Right forelimb (tissue), 1 donor: Measurements from ENCODE around the gene TLR5.

Source experiments
- DNase-seq: peaks from one replicate; pipeline ENCODE4 v3.0.0-alpha.2; 2018

The TLR5 gene

DNA sequence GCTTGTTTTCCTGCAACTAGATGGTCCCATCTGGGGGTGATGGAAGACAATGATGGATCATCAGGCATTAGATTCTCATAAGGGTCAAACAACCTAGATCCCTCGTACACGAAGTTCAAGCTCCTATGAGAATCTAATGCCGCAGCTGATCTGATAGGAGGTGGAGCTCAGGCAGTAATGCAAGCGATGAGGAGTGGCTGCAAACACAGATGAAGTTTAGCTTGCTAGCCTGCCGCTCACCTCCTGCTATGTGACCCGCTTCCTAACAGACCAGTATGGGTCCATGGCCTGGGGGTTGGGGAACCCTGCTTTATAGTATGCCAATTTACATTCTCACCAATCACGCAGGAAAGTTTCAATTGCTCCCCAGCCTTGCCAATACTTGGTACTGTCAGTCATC lies 37.5 kb downstream of the TLR5 start:
- DNase-seq: no peak

- no peak for DNase-seq
These were observed 40.1 kb downstream of the TLR5 start for GRCh38 chr1:223102797-223103533.

DNA sequence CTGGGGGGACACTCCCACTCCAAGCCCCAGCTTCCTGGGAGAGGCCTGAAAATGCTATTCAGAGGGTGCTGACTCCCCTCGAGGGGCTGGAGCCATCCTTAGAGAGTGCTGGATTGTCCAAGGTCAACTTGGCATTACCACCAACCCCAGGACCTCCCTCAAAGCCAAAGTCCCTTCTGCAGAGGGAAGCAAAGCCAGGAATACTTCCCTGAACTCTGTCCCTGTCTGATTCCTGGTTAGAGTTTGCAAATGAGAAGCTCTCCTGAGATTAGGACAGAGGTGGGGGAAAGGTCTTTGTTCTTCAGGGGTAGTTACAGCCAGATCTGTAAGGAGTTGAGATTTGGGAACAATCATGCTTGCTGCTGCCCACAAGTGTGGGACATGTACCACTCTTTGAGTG lies 45.3 kb downstream of the TLR5 start:
- DNase-seq: no peak

GRCh38 chr1:223095870-223096269 lies 47.2 kb downstream of the TLR5 start:
- no peak for DNase-seq

- no peak for DNase-seq
These were observed 51.2 kb downstream of the TLR5 start for GRCh38 chr1:223091896-223092295.

- no peak for DNase-seq
These were observed 53.8 kb downstream of the TLR5 start for GRCh38 chr1:223089250-223089649.

GRCh38 chr1:223088713-223089240 lies 54.3 kb downstream of the TLR5 start:
- DNase-seq: no peak

DNA sequence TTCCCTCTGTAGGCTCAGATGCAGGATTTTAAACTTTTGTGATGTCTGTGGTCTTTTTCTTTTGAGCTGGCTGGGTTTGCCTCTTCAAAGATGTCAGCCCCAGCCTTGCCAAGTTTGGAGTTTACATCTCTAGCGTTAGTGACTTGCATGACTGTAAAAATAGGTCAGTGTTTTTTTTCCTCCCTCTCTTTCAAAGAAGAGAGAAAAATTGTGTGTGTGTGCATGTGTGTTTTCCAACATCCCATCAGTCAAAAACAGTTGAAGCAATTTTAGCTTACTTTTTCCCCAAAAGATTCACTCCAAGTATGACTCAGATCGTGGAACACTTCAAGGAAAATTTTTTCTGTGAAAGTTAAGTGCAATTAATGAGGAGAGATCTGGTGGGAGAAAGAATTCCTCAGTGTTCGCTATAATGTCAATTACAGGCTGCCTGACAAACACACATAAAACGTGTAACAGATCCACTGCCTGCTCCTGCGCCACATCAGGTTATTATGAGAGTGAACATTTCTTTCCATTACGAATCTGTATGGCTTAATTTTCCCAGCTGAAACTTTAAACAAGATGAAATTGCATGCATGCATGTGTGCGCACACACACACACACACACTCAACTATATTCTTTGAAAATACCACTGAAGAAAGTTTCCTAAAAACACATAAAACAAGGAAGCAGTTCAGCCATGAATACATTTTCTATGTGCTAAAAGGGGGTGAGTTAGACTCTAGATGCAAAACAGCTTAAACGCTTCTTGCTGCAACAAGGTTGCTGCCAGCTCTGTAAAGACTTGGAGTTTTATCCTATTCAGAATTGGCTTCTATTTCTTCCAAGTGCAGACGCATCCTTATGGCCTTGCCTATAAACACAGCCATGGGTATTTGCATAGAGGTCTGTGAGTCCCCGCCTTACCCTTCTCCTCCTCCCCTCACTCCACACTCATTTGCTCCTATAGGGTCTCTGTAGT lies 55.5 kb downstream of the TLR5 start:
- peak; percentile 70 for DNase-seq

DNA sequence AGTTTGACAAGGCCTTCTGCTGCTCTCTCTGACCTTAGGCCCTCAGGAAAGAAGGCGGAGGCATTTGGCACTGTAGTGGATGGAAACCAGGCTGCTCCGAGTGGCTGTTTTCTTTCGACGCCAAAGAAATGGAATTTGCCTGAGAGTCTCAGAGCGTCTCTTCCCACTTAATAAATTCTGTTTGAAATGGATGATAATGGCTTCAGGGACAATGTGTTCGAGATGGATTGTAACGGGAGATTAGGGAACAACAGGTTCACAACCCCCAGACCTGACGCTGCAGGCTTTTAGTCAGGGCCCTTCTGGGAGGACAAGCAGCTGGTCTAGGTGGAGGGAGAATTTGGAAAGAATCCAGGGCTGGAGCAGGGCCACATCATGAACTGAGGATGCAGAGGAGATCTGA lies 58.6 kb downstream of the TLR5 start:
- DNase-seq: no peak

DNA sequence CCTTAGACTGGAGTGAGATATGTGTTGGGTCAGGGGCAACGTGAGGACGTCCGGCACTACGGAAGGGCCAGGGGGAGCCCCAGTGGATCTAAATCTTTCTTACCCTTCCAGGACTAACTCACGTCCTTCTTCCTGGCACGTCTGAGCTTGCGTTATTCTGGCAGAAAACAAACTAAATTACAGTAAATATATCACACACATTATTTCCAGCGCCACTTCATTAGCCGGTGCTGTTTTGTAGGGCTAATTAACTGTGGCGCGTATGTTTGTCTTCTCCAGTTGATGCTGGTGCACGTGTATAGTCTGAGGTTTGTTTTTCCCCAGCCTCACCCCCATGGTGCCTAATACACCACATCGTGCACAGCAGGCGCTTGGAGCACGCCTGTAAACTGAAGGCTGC lies 59.2 kb downstream of the TLR5 start:
- no peak for DNase-seq

DNA sequence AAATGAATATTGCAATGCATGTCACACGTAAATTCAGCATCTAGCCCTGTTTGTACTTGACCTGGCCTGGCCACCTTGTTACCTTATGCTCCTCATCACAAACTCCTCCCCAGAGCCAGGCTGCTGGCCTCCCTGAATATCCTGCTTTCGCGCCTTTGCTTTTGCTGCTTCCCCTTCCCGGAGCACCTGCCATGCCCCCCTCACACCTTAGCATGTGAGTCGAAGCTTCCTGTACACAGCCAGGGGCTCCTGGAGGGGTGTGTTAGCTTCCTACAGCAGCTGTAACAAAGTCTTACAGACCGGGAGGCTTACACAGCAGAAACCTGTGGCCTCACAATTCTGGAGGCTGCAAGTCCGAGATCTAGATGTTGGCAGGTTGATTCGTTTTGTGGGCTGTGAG lies 60.1 kb downstream of the TLR5 start:
- DNase-seq: no peak

DNA sequence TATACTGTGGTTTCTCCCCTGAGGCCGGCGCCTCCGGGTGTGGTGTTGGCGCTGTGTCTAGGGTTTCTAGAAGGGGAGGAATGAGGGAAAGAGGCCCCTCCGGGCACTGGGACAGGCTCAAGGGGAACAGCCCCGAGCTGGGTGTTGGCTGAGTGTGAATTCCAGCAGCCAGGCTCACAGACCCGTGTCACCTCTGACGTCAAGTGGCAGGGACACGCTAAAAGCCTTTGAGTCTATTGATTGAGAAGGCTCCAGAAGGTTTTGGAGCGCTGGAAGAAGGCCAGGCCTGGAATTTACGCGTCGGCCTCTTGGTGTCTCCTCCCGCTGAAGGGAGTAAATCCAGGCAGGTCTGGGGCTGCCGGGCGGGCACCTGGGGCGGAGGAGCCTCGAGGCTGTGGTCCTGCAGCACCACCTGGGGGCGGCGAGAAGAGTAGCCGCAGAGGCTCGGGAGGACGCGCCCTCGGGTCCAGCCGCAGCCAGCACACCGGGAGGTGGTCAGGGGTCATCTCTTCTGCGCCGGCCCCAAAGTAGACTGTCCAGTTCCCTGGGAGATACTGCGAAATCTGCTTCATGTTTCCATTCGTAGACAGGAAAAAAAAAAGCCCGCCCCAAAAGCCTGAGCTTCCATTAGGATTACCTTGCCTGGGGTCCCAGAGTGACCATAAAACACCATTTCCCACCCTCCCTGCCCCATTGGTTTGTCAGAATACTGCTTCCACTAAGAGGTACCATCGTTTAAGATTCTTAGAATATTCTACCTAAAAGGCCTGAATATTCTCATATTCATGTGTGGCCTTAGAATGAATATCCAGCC lies 61.7 kb downstream of the TLR5 start:
- peak; percentile 94 for DNase-seq

DNA sequence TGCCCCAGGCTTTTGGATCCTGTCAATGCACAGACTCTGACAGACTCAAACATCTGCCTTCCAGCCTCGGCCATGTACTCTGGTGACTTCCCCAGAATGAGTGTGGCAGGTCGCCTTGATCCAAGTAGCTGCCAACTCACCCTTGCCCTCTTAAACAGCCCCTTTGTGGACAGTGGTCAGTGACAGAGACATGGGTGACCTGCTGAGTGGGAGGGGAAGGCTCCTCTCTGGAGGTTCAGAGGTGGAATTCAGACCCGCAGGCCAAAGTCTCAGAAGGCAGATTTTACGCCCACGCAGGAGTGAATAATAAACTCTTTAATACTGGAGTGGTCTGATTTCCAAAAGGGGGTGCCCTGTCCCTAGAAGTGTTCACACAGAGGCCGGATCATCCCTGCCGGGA lies 63.5 kb downstream of the TLR5 start:
- DNase-seq: no peak

DNA sequence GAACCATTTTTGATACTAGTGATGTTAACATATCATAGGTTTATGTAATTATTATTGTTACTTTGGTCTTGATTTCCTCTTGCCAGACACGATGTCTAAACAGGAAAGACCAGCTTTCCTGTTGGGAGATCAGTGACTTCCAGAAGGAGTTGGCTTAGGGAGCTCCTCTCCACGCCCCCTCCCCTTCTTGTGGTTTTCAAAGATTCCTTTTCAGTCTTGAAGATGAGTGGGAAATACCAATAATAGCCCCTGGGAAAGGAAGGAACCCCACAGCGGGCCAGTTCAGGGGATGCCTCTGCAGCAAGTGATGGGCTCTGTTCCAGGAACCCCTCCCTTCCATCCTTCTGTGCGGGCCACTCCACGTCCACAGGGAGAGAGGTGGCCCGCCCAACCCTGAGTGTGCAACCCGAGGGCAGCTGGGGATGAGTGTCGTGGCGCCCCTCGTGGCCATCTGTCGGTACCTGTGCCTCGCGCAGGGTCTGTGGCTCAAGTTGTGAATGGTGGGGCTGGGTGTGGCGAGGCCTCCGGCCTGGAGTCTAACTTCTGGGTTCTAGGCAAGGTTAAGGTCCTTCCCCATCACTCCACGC lies 65.7 kb downstream of the TLR5 start:
- DNase-seq: no peak

DNA sequence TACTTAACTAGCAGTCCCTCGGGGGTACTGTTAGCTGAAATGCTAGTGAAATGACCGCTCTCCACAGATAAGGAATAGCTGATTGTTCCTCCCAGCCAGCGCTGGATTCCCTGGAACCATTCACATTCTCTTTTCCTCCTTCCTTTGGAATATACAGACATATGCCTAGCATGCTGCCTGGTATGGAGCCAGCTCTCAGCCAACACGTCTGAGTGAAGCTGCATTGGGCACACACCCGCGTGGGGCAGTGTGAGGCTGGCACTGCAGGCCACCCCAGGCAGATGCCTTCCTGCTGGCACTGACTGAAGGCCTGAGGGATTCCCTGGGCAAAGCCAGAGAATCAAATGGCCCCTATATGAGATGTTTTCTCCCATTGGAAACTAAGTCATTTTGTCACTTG lies 66.7 kb downstream of the TLR5 start:
- DNase-seq: no peak

DNA sequence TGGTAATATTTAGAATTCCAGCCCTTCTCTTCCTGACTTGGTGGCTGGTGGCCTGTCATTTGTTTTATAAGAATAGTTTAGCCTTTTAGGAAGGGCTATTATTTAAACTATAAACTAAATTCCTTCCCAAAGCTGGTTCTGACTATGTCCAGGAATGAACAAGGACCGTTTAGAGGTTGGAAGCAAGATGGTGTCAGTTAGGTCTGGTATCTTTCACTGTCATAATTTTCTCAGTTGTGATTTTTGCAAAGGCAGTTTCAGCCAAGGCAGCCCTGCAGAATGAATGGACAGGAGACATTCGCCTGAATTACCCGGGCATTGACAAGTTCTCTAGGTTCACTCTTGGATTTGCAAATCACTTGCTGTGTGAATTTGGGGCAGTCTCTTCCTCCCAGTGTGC lies 67.2 kb downstream of the TLR5 start:
- no peak for DNase-seq

DNA sequence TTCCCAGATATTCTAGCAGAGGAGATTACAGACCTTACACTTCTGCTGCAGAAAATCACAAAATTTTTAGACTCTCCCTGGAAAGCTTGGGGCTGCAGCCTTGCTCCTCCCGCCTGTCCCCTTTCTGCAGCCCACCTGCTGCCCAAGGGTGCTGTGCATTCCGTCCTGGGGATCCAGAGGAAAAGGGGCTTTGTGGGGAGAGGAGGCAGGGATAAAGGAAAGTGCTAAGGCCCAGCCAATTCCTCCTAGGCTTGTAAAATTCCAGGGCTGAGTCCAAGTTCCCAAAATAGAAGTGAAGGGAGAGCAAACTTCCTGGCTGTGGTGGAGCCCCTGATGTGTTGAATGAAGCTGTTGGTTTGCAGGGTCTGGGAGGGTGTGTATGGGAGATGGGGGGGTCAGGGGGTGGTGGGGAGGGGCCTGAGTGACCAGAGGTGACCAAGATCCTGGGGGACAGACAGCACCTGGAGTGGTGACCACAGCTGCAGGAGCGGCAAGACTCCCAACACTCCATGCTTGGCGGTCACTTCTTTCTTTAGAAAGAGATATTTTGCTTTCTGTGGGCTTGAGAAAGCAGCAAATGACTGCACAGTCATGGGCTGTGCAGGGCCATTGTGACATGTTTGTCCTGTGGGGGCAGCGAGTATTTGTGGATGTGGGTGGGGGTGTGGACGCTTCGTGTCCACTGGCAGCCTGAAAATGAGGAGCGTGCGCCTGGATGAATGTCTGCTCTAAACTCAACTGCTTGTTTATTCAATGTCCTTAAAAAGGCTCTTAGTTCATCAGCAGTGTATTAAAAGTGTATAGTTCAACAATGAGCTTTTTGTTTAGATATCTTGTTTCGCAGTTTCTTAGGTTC lies 68.4 kb downstream of the TLR5 start:
- peak; percentile 79 for DNase-seq

- DNase-seq: no peak
These were observed 74.0 kb downstream of the TLR5 start for GRCh38 chr1:223068900-223069665.

GRCh38 chr1:223067914-223068313 lies 75.1 kb downstream of the TLR5 start:
- no peak for DNase-seq

- DNase-seq: no peak
These were observed 76.6 kb downstream of the TLR5 start for GRCh38 chr1:223066415-223066814.

- no peak for DNase-seq
These were observed 80.9 kb downstream of the TLR5 start for GRCh38 chr1:223062177-223062576.
